H1 (cell line): ENCODE data around the gene PTPRD. TPM values are rescaled to one million over a fixed set of nuclear protein-coding genes. Genes with fewer than 3 reads are reported as not detected.

Experiments
- CHD2 ChIP-seq: IDR thresholded peaks from 2 replicates; pipeline ENCODE4 v1.6.1; 2012; ENCODE audit warnings: low read length, improper control_type of control experiment
- CHD7 ChIP-seq: fragments of 300-600 bp; sonication (generic); IDR thresholded peaks from 2 replicates; pipeline ENCODE4 v1.7.1; 2012; ENCODE audit warnings: low read length, moderate library complexity, mild to moderate bottlenecking, inconsistent platforms; ENCODE audit not compliant: insufficient replicate concordance
- CREB1 ChIP-seq: IDR thresholded peaks from 2 replicates; pipeline ENCODE4 v1.6.1; 2012; ENCODE audit warnings: inconsistent platforms
- KDM1A ChIP-seq: fragments of 200-600, 300-600 bp; sonication (generic); IDR thresholded peaks from 2 replicates; pipeline ENCODE4 v1.7.1; 2016; ENCODE audit warnings: mild to moderate bottlenecking, low read length, borderline replicate concordance
- MAFK ChIP-seq: IDR thresholded peaks from 2 replicates; pipeline ENCODE4 v1.6.1; 2012; ENCODE audit warnings: low read depth, mild to moderate bottlenecking, improper control_type of control experiment, low read length
- MAX ChIP-seq: IDR thresholded peaks from 2 replicates; pipeline ENCODE4 v1.6.1; 2012; ENCODE audit warnings: inconsistent platforms
- RFX5 ChIP-seq: IDR thresholded peaks from 2 replicates; pipeline ENCODE4 v1.6.1; 2011; ENCODE audit warnings: low read depth, low read length, improper control_type of control experiment, borderline replicate concordance
- SAP30 ChIP-seq: fragments of 300-600 bp; sonication (generic); IDR thresholded peaks from 2 replicates; pipeline ENCODE4 v1.7.1; 2012; ENCODE audit warnings: low read length, moderate library complexity, mild to moderate bottlenecking, inconsistent platforms; ENCODE audit not compliant: insufficient read depth, insufficient replicate concordance
- SIRT6 ChIP-seq: IDR thresholded peaks from one replicate; pipeline ENCODE4 v1.7.1; 2012; ENCODE audit warnings: low read length, inconsistent platforms
- SP1 ChIP-seq: IDR thresholded peaks from 2 replicates; pipeline ENCODE4 v1.6.1; 2011; ENCODE audit warnings: low read depth, low read length
- SP2 ChIP-seq: IDR thresholded peaks from 2 replicates; pipeline ENCODE4 v1.6.1; 2012; ENCODE audit warnings: mild to moderate bottlenecking, low read length, inconsistent platforms
- SP4 ChIP-seq: IDR thresholded peaks from 2 replicates; pipeline ENCODE4 v1.6.1; 2012; ENCODE audit warnings: low read length, inconsistent platforms
- polyA plus RNA-seq, 7 experiments: library from polyadenylated mRNA; depleted of rRNA in 3 of 7; stranded (reverse) in 5 of 7; unstranded in 2 of 7; fragments of >200 nt in 5 of 7; fragments of 200-250 nt in 2 of 7; gene quantifications; 1 replicate in 5 of 7; 2 replicates in 1 of 7; 4 replicates in 1 of 7; pipeline versions ENCODE4 v1.2.1 to v1.2.3, GENCODE V29; 2011 to 2013; ENCODE audit warnings: missing spikeins in 2 of 7, mixed read lengths in 2 of 7
- total RNA-seq: library from RNA; stranded (reverse); fragmentation: NEBNext Ultra II Directional; extraction: Animal tissue kit (Norgen Biotek cat#: 25700); gene quantifications from 2 replicates; pipeline ENCODE4 v1.2.1, GENCODE V29; 2021

PTPRD gene
- total and polyA plus RNA-seq, 2 of the 8 experiments (the other 6 are each of a cell fraction or from before 2014, with no cell fraction given), result 17.2 to 77.0 TPM

GRCh38 chr9:8856396-8857067 lies 1756.3 kb downstream of the PTPRD start (continued):
- no peak for TF ChIP-seq CHD7
- TF ChIP-seq SP2, result no peak
- TF ChIP-seq SP4, result no peak
- no peak for TF ChIP-seq KDM1A
- no peak for TF ChIP-seq CHD2
- no peak for TF ChIP-seq SIRT6
- TF ChIP-seq RFX5, result no peak
- no peak for TF ChIP-seq MAX
- TF ChIP-seq CREB1, result no peak
- TF ChIP-seq SAP30, result no peak
- TF ChIP-seq MAFK, result no peak
- TF ChIP-seq SP1, result no peak
- TF ChIP-seq, all 59 proteins: peak for 0
